Activated B cell treated with CpG ODN at 0.5 μM for 24 hours (primary cell): ENCODE results near the gene BABAM2. TPM values are rescaled to one million over a fixed set of nuclear protein-coding genes. Genes with fewer than 3 reads are reported as not detected.
"Not testable (repeated sequence)": the region's sequence is repeated elsewhere in the genome, so short reads cannot be mapped to it uniquely, and the experiment has no call there.

Source experiments
- ATAC-seq: fragments of 200-7000 bp; cut with Tn5 transposase; one replicate; pipeline ENCODE4 v1.10.0; 2021; ENCODE audit warnings: low read depth, mild to moderate bottlenecking, moderate library complexity
- CTCF ChIA-PET: fragments of 350-600 bp; sonication (Branson Sonifier 250); formaldehyde crosslinking; loops from one replicate; lab custom pipeline; 2021; ENCODE audit warnings: antibody characterized with exemption; lab: Charles Lee
- POLR2A ChIA-PET: fragments of 350-600 bp; sonication (Branson Sonifier 250); formaldehyde crosslinking; loops from one replicate; lab custom pipeline; 2021; ENCODE audit warnings: antibody characterized with exemption; lab: Charles Lee
- DNase-seq: peaks from one replicate; pipeline ENCODE4 v3.0.0; 2022
- H3K27ac Mint-ChIP-seq: one replicate; pipeline ENCODE4 v1.8.0; 2020; ENCODE audit warnings: mixed read lengths
- H3K27me3 Mint-ChIP-seq: one replicate; pipeline ENCODE4 v1.8.0; 2021; ENCODE audit warnings: mixed read lengths
- H3K36me3 Mint-ChIP-seq: one replicate; pipeline ENCODE4 v1.8.0; 2021; ENCODE audit warnings: low read depth, mixed read lengths
- H3K4me1 Mint-ChIP-seq: one replicate; pipeline ENCODE4 v1.8.0; 2021; ENCODE audit warnings: mixed read lengths
- H3K4me3 Mint-ChIP-seq: one replicate; pipeline ENCODE4 v1.8.0; 2020; ENCODE audit warnings: mild to moderate bottlenecking, mixed read lengths
- H3K9me3 Mint-ChIP-seq: one replicate; pipeline ENCODE4 v1.8.0; 2020; ENCODE audit warnings: mixed read lengths
- intact Hi-C: fragments of 100-400 bp; cut with micrococcal nuclease; formaldehyde crosslinking; loops from one replicate; pipeline ENCODE4 v1.15.1; 2024
- total RNA-seq: library from RNA; stranded (reverse); gene quantifications from 2 replicates; pipeline ENCODE4 v1.2.3, GENCODE V29; 2022
- TF ChIP-seq, protein P1 (sequence below): fragments of 200-600 bp; IDR thresholded peaks from one replicate; pipeline ENCODE4 v1.8.0; 2022; ENCODE audit warnings: antibody characterized with exemption, mild to moderate bottlenecking

Gene BABAM2
- total RNA-seq, 1 donor from 2014 or later, result 55.6 TPM

DNA sequence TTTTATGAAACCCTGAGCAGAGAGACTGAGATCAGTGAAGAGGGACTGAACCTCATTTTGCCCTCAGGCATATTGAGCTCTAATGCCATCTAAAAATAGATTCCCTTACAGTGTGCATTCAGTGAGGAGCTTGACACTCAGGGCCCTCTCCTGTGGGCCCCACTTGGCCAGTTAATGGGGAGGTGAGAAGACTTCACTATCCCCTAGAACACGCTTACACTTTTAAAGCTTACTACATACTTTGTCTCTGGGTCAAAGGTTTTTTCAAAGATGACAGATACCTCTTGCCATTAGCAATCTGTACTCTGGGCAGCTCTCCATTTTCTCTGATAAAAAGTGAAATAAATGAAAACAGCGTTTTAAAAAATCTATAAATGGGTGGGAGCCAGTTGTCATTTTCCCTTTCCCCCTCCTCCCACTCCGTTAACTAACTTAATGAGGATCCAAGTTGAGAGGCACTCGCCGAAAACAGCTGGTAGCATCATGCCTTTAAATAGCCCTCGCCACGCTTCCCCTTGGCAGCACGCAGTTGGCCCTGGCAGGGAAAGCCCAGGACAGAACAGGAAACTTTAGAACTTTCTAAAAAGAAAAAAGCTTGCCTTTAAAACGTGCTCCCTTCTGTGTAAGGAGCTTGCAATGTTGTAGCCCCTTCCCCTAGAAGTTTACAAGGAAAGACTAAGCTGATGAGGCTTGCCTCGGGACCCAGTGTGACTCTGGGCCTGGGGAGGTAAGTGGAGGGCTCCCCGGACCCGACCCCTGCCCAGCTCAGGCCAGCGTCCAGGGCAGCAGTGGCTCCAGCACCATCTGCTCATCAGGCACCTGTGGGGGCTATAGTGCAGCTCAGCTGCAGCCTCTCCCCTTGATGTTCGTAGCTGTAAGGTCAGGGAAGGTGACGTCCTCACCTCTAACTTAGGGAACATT lies 443.3 kb downstream of the BABAM2 start:
- H3K4me1 Mint-ChIP-seq, result no peaks in the 10 kb centered on the region
- POLR2A ChIA-PET, result no interaction called here
- H3K36me3 Mint-ChIP-seq, result peaks cover 29% of the 10 kb centered on the region
- peaks cover 4% of the 10 kb centered on the region for H3K9me3 Mint-ChIP-seq
- intact Hi-C loops, result no loop called here
- DNase-seq (no peak), ATAC-seq (no peak)
- no peak overlapping the region for H3K4me3 Mint-ChIP-seq
- CTCF ChIA-PET, result no interaction called here
- TF ChIP-seq, protein P1, sequence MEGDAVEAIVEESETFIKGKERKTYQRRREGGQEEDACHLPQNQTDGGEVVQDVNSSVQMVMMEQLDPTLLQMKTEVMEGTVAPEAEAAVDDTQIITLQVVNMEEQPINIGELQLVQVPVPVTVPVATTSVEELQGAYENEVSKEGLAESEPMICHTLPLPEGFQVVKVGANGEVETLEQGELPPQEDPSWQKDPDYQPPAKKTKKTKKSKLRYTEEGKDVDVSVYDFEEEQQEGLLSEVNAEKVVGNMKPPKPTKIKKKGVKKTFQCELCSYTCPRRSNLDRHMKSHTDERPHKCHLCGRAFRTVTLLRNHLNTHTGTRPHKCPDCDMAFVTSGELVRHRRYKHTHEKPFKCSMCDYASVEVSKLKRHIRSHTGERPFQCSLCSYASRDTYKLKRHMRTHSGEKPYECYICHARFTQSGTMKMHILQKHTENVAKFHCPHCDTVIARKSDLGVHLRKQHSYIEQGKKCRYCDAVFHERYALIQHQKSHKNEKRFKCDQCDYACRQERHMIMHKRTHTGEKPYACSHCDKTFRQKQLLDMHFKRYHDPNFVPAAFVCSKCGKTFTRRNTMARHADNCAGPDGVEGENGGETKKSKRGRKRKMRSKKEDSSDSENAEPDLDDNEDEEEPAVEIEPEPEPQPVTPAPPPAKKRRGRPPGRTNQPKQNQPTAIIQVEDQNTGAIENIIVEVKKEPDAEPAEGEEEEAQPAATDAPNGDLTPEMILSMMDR, result no peak
- no peaks in the 10 kb centered on the region for H3K27me3 Mint-ChIP-seq
- no peak overlapping the region for H3K27ac Mint-ChIP-seq

DNA sequence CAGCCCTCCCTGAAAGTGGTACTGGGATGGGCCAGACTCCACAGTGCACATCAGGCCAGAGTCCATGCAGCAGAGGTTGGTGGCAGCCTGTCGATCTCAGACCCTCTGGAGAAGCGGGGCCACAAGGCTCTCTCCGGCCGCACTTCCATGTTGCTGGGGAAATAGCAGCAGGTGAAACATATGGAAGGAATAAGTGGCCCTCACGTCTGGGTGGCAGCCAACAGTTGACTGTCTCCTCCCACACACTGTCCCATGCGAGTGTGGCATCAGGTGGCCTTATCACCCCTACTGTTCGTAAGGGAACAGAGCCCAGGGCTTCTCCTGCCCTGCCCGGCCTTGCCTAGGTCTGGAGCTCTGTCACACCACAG lies 444.0 kb downstream of the BABAM2 start:
- peaks cover 4% of the 10 kb centered on the region for H3K9me3 Mint-ChIP-seq
- TF ChIP-seq, protein P1, result no peak
- ATAC-seq, result no peak
- no peak overlapping the region for H3K4me3 Mint-ChIP-seq
- POLR2A ChIA-PET, result no interaction called here
- DNase-seq, result no peak
- no peaks in the 10 kb centered on the region for H3K27me3 Mint-ChIP-seq
- no peak overlapping the region for H3K27ac Mint-ChIP-seq
- intact Hi-C loops, result no loop called here
- peaks cover 31% of the 10 kb centered on the region for H3K36me3 Mint-ChIP-seq
- CTCF ChIA-PET, result no interaction called here
- H3K4me1 Mint-ChIP-seq, result no peaks in the 10 kb centered on the region

DNA sequence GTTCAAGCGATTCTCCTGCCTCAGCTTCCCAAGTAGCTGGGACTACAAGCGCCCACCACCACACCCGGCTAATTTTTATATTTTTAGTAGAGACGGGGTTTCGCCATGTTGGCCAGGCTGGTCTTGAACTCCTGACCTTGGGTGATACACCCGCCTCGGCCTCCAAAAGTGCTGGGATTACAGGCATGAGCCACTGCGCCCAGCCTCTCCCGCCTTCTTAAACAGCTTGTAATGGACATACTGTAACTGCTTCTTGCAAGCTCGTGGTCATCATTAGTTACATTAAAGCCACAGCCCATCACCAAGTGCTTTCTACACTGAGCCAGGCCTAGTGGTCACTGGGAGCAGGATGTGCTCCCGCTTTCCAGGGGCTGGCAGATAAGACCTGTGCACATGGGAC lies 444.7 kb downstream of the BABAM2 start:
- H3K4me1 Mint-ChIP-seq, H3K27me3 Mint-ChIP-seq, H3K9me3 Mint-ChIP-seq, POLR2A ChIA-PET, intact Hi-C loops, DNase-seq, ATAC-seq, CTCF ChIA-PET, H3K4me3 Mint-ChIP-seq, H3K27ac Mint-ChIP-seq: not testable (repeated sequence)
- peaks cover 23% of the 10 kb centered on the region for H3K36me3 Mint-ChIP-seq

DNA sequence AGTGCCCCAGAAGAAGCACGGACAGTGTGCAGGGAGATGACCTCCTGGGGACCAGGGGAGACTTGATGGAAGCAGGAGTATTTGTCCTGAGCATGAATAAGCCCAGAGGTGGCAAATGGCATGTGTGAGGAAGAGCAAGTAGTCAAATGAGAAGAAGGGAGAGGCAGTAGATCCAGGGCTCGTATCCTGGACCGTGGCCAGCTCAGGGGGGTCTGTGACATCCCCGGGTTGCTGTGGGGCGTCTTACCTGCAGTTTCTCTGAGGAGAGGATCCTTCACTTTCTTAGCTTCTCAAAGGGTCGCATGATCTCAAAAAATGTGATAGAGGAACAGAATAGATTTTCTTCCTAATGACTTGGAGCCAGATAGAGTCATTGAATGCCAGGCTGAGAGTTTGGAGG lies 445.1 kb downstream of the BABAM2 start:
- Mint-ChIP-seq H3K9me3 (peaks cover 1% of the 10 kb centered on the region), H3K4me1 (no peaks in the 10 kb centered on the region), H3K27me3 (no peaks in the 10 kb centered on the region), H3K36me3 (peaks cover 19% of the 10 kb centered on the region), H3K4me3 (no peak overlapping the region), H3K27ac (no peak overlapping the region)
- DNase-seq, result no peak
- ATAC-seq, result no peak
- intact Hi-C loops, result no loop called here
- ChIA-PET POLR2A (no interaction called here), CTCF (no interaction called here)
- TF ChIP-seq, protein P1, result no peak

DNA sequence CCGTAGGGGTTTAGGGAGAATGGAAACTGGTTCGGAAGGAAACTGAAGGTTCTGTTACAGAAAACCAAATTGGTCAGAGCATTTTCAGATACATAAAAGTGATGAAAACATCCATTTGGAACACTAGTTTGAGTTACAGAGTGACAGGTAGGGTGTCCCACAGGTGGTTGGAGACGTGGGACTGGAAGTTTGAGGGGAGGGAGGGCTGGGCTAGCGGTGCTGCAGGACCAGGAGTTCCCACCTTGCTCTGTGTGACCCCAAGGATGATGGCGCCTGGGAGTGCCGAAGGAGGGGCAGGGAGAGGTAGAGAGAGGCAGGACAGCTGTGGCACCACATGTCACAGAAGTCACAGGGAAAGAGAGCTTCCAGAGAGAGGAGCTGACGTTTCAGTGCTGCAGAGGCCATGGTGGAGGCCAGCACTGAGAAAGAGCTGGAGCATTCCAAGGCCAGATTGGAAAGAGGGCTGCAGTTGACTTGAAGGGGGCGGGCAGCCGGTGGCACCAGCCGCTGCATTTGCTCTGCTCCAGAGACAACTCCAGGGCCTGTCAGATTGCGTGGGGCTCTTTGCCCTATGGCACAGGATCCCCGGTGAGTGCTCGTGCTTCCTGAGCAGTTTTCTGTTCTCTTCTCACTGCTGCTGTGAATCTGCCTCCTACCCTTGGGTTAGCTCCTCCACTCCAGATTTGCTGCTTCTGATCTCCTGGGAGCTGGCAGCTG lies 445.9 kb downstream of the BABAM2 start:
- ATAC-seq (no peak), DNase-seq (no peak)
- TF ChIP-seq, protein P1, result no peak
- POLR2A ChIA-PET, result no interaction called here
- H3K4me1 Mint-ChIP-seq, result no peaks in the 10 kb centered on the region
- CTCF ChIA-PET, result no interaction called here
- H3K9me3 Mint-ChIP-seq, result no peaks in the 10 kb centered on the region
- H3K27ac Mint-ChIP-seq, result no peak overlapping the region
- H3K4me3 Mint-ChIP-seq, result no peak overlapping the region
- no peaks in the 10 kb centered on the region for H3K27me3 Mint-ChIP-seq
- intact Hi-C loops, result no loop called here
- peaks cover 15% of the 10 kb centered on the region for H3K36me3 Mint-ChIP-seq
